ENCODE measurements around the gene NDUFB4.
"Not testable (repeated sequence)": the region's sequence is repeated elsewhere in the genome, so short reads cannot be mapped to it uniquely, and the experiment has no call there.

NDUFB4 gene

GRCh38 chr3:120637851-120638559 is 41.9 kb downstream of the NDUFB4 start:
- peak; percentile 54 for DNase-seq (ENCODE audit: low read depth)
- TF ChIP-seq CTCF (conservative IDR thresholded peaks at IDR 0.05; ENCODE audit: control insufficient read depth, insufficient read depth, low read depth, low read length), result no peak
- H3K4me3 ChIP-seq (ENCODE audit: control insufficient read depth, low read depth, low read length), result no peak overlapping the region

DNA sequence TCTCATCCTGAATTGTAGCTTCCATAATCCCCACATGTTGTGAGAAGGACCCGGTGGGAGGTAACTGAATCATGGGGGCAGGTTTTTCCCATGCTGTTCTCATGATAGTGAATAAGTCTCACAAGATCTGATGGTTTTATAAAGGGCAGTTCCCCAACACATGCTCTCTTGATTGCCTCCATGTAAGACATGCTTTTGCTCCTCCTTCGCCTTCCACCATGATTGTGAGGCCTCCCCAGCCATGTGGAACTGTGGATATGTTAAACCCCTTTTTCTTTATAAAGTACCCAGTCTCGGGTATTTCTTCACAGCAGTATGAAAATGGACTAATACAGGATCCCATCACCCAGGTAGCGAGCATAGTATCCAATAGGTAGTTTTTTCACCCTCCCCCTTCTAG is 42.7 kb downstream of the NDUFB4 start:
- not testable (repeated sequence) for DNase-seq (ENCODE audit: low read depth); H3K4me3 ChIP-seq (ENCODE audit: control insufficient read depth, low read depth, low read length)

- H3K4me3 ChIP-seq (ENCODE audit: control insufficient read depth, low read depth, low read length), result no peak overlapping the region
- no peak for TF ChIP-seq CTCF (conservative IDR thresholded peaks at IDR 0.05; ENCODE audit: control insufficient read depth, insufficient read depth, low read depth, low read length)
Observed at GRCh38 chr3:120640231-120640630, 44.1 kb downstream of the NDUFB4 start.

DNA sequence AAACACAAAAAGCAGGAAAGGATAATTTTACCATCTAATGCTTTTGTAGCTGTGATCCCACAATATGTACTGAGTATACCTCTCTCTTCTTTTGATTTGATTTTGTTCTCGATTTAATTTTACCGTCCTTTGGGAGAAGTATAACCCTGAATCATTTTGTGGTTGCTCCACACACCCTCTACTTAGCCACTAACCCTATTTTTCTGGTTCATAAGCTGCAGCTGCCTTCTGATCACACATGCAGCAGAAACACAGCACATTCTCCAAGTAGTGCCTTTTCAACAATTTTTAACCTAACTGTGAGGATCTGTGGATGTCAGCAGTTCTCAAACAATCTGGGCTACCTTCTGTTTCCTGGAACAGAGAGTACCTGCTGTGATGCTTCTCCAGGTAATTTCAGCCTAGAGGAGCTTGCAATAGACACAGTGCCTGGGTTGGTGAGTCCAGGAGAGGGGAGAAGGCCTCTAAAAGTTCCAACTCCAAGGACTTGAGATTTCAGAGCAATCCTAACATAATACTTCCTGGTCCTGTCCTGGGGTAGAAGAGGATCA is 45.6 kb downstream of the NDUFB4 start:
- no peak for DNase-seq (ENCODE audit: low read depth)
- TF ChIP-seq CTCF (conservative IDR thresholded peaks at IDR 0.05; ENCODE audit: control insufficient read depth, insufficient read depth, low read depth, low read length), result no peak
- H3K4me3 ChIP-seq (ENCODE audit: control insufficient read depth, low read depth, low read length), result no peak overlapping the region

More at GRCh38 chr3:120640231-120640630, 44.1 kb downstream of the NDUFB4 start:
- DNase-seq (ENCODE audit: low read depth), result no peak

- H3K4me3 ChIP-seq (ENCODE audit: control insufficient read depth, low read depth, low read length), result no peak overlapping the region
- TF ChIP-seq CTCF (conservative IDR thresholded peaks at IDR 0.05; ENCODE audit: control insufficient read depth, insufficient read depth, low read depth, low read length), result peak; percentile 8
- peak; percentile 75 for DNase-seq (ENCODE audit: low read depth)
Observed at GRCh38 chr3:120642368-120642948, 46.3 kb downstream of the NDUFB4 start.

DNA sequence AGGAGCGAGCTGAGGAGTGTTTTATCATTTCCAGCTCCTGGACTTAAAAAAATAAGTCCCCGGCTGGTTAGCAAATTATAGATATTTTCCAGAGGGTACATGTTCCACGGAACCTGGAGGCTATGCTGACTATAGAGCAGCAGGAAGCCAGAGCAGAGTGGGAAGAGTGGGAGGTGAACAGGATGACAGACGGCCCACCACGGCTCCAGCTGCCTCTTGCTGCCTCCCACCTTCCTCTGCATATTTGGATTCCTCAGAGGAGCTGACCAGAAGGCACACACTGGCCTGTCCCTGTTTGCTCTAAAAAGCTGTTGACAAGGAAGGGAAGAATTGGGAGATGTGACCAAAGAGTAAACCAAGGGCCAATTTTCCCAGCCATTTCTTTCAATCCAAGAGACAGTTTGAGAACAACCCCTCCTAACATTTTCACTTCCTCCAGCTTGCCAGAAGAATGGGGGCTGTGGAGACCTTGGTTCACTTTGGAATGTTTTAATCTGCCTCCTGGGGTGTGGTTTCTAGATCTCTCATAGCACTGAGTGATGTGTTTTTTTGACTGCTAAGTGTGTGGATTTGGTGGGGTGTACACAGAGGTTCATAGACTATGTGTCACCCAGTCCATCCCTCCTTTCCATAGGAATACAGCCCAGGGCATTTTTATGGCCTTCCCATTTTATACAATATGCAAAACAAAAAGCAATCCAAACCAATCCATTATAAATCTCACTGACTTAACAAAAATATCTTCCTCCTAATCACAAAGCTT is 49.1 kb downstream of the NDUFB4 start:
- no peak for TF ChIP-seq CTCF (conservative IDR thresholded peaks at IDR 0.05; ENCODE audit: control insufficient read depth, insufficient read depth, low read depth, low read length)
- DNase-seq (ENCODE audit: low read depth), result no peak
- H3K4me3 ChIP-seq (ENCODE audit: control insufficient read depth, low read depth, low read length), result no peak overlapping the region
